ENCODE results near the gene KLK4. TPM values are rescaled to one million over a fixed set of nuclear protein-coding genes. Genes with fewer than 3 reads are reported as not detected.

KLK4 gene
- total RNA-seq, 1 experiment from 2014 or later = 0.84 TPM

- H2AFZ ChIP-seq (ENCODE audit: low read depth, low read length, poor library complexity, severe bottlenecking) = no peak overlapping the region
- no peaks in the 10 kb centered on the region for H3K79me2 ChIP-seq (ENCODE audit: insufficient read depth, low read length)
- H3K27me3 ChIP-seq (ENCODE audit: insufficient read depth, low read length) = peaks cover 77% of the 10 kb centered on the region
- no peak overlapping the region for H3K9ac ChIP-seq (ENCODE audit: low read length)
- no peaks in the 10 kb centered on the region for H3K36me3 ChIP-seq (ENCODE audit: control insufficient read depth in 1 of 2, insufficient read depth in 2 of 2, low read length in 2 of 2)
- ChIA-PET RAD21 (ENCODE audit: low non-redundant PET in 1 of 2, low total read pairs in 2 of 2, uncharacterized antibody in 2 of 2, unreplicated experiment in 2 of 2) (no interaction called here), CTCF (no interaction called here), POLR2A (interaction anchor here (0.5 kb wide), 1 partner anchor 347 kb away, joined by 3 read pairs; no protein-coding TSS in a partner anchor)
- BruUV-seq (replicated peaks) = no TSS peak
- no peaks in the 10 kb centered on the region for H3K9me3 ChIP-seq (ENCODE audit: control insufficient read depth in 1 of 2, insufficient read depth in 1 of 2, low read depth in 1 of 2, low read length in 2 of 2)
- DNase-seq (ENCODE audit: low read depth, low spot score) (no peak), ATAC-seq (no peak)
- no peak overlapping the region for H3K4me3 ChIP-seq (replicated peaks in 1 of 2; ENCODE audit: low read depth in 1 of 2, low read length in 2 of 2)
- H3K9me2 ChIP-seq (ENCODE audit: insufficient read depth) = no peaks in the 10 kb centered on the region
- H3K4me1 ChIP-seq (ENCODE audit: control insufficient read depth in 1 of 2, insufficient read depth in 2 of 2, low read length in 2 of 2) = no peaks in the 10 kb centered on the region
- no peak for TF ChIP-seq SP1 (IDR thresholded peaks at IDR 0.05; ENCODE audit: low read depth)
- TF ChIP-seq JUND (IDR thresholded peaks at IDR 0.05) = no peak
- TF ChIP-seq EGR1 (IDR thresholded peaks at IDR 0.05; ENCODE audit: low read depth) = no peak
- no peak for TF ChIP-seq SIN3A (IDR thresholded peaks at IDR 0.05; ENCODE audit: low read depth)
- no peak for TF ChIP-seq SRF (IDR thresholded peaks at IDR 0.05; ENCODE audit: low read depth)
- no peak for TF ChIP-seq POLR2A (IDR thresholded peaks at IDR 0.05; ENCODE audit: borderline replicate concordance, extremely low read depth, insufficient read depth, insufficient read length)
- no peak for TF ChIP-seq CTCF (IDR thresholded peaks at IDR 0.05 in 2 of 3, conservative IDR thresholded peaks at IDR 0.05 in 1 of 3; ENCODE audit: borderline replicate concordance in 1 of 3, insufficient read depth in 1 of 3, low read depth in 2 of 3, low read length in 2 of 3)
- no peak for TF ChIP-seq YY1 (IDR thresholded peaks at IDR 0.05; ENCODE audit: extremely low read depth, insufficient replicate concordance, low read depth, low read length)
- no peak for TF ChIP-seq EZH2 (IDR thresholded peaks at IDR 0.05)
- TF ChIP-seq FOSL1 (IDR thresholded peaks at IDR 0.05; ENCODE audit: low read depth) = no peak
- TF ChIP-seq MAX (IDR thresholded peaks at IDR 0.05) = no peak
- no peak for TF ChIP-seq EZH2phosphoT487 (IDR thresholded peaks at IDR 0.05; ENCODE audit: borderline replicate concordance)
- no peak overlapping the region for H3K4me2 ChIP-seq (ENCODE audit: low read length)
- no peak overlapping the region for H3K27ac ChIP-seq (ENCODE audit: low read depth, low read length)
- intact Hi-C loops (cut with micrococcal nuclease) = no loop called here
- H4K20me1 ChIP-seq (ENCODE audit: insufficient read depth) = no peaks in the 10 kb centered on the region
Measured at GRCh38 chr19:50874211-50874610, 37.0 kb downstream of the KLK4 start.
